Activated CD8-positive, alpha-beta memory T cell treated with anti-CD3 and anti-CD28 coated beads for 4 hours (primary cell): ENCODE results near the gene KLHL29.

ENCODE experiments used
- DNase-seq, 2 donors: peaks; one replicate each; pipeline ENCODE4 v3.0.0-alpha.2; 2020; ENCODE audit warnings: low read depth in 2 of 2

Gene KLHL29

DNA sequence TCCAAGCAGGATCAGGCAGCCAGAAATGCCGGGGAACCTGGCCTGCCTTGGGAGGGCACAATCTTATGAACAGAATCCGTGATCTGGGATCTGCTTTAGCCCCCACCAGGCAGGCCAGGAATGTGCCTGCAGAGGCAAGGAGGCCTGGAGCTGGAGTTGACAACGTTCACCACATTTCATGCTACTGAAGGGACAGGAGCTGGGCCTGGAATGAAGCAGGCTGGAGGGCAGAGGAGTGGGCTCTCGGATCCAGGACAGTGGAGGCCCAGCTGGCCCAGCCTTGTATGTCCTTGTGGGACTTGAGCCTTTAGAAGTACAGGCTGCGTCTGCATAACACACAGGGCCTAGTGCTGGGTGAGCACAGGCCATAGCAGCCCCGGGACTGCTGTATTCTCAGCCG, 91.8 kb downstream of the KLHL29 start:
- DNase-seq, result no peak

DNA sequence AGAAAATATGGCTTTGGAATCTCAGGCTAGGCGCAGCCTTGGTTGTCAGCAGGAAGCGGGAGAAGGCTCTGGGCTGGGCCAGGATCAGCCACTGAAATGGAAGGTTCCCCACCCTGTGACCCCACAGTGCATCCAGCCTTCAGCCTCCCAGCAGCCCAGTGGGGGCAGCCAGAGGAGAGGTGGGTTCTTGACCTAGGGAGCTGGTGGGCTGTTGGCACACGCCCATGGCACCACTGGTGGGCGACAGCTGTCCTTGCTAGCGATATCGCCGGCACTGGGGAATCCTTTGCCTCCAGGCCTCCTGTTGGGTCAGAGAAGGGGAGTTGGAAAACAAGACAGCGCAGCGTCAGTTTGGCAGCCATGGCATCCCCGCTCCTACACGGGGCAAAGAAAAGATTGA, 92.4 kb downstream of the KLHL29 start:
- DNase-seq, result no peak

DNA sequence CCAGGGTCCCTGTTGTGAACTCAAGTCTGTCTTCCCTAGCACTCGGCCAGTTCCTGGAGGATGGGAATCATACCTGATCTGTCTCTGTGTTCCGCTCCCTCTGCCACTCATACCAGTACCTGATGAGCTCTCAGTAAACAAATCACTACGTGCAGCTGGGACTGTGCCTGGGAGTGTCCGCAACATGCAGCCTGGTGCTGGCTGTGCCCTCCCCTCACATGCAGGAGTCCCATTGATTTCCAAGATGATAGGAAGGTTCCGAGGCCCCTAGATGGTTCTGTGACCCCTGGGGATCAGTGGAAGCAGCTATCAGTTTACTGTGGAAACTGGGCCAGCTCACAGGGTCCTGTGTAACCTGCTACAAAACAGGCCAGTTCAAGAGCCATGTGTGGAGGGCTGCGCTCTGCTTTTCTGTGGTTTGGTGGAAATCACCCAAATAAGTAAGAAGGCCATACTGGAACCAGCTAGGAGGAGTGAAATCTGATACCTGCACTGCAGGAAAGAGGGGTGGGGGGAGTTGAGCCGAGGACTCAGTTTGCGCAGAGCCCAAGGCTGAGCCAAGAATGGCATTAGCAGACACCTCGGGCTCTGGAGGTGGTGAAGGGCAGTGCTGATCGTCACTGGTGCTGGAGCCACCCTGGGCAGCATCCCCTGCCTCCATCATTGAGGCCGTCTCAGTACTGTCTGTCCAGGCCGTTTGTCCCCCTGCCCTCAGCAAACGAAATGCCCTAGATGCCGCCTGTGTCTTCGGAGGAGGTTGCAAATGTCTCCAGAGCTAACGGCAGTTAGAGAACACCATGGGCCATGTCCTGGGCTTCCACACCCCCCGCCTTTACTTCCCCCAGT, 93.3 kb downstream of the KLHL29 start:
- DNase-seq, result no peak

DNA sequence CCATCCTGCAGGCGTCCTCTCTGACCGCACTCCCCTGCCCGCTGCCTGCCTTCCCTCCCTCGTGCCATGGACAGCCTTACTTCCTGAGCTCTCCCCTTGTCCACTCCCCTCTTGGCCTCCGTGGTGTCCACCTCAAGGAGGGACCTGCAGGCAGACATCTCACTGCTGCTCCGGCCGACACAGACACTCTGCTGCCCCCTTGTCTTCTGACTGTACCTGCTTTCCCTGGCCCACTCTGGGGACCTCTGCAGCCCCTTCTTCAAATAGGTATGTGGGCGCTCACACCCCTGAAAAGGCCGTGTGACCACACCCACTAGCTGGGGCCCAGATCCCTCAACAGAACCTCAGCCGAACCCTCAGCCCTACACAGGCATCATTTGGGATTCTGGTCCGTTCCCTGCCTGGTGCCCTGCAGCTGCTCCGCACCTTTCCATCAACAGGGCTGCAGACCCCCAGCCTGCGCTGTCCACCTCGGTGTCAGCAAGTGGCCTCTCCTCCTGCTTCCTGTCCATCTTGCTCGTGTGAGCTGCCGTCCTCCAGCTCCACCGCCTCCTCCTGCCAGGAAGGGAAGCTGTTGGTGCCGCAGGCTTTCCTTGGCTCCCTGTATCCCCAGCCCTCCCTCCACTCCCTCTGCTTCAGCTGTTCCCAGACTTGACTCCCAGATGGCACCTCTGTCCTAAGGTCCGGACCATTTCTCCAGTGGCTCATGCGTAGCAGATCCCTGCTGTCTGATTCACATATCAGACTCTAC, 94.1 kb downstream of the KLHL29 start:
- no peak for DNase-seq

DNA sequence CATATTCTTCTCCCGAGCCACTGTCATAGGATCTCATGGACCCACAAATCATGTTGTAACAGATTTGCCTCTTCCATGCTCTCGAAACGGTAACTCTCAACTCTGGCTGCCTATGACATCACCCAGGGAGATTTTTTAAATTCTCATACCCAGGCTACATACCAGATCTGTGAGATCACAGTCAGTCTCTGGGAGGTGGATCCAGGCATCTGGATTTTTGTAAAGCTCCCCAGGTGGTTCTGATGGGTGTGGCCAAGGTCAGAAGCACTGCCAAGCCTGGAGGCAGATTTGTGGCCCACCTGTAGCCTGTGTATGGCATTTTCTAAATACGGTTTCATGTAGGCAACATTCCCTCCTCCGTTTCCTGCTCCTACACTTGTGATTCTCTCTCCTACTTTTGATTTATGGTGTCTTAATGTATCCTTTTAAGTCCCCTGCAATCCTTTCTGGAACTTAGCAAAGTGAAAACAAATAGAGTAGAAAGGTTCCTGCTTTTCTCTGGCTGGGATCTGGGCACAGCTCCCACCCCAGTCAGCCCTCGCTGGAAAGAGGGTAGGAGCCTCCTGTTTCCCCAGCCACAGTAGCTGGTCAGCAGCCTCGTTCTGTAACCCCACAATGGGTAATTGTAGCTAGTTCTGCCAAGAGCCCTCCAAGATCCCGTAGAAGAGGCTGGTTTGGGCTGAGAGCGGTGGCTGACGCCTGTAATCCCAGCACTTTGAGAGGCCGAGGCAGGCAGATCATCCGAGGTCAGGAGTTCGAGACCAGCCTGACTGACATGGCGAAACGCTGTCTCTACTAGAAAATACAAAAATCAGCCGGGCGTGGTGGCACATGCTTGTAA, 96.2 kb downstream of the KLHL29 start:
- no peak for DNase-seq

DNA sequence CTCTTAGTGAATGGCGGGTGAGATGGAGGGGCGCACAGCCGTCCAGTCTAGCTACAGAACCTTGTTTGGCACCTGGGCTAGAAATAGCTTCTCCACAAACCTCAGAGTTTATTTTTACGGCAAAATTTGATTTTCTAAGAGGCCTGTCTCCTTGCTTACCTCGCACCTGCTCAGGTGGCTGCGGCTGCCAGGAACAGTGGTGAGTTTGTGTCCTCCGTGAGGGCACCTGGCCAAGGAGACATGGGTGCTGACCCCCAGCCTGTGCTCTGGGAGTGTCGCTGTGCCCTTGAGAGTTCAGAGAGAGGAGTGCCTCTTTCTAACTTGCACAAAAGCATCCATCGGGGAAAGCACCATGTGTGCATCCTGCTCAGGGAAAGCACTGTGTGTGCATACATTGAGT, 97.2 kb downstream of the KLHL29 start:
- DNase-seq, result no peak

DNA sequence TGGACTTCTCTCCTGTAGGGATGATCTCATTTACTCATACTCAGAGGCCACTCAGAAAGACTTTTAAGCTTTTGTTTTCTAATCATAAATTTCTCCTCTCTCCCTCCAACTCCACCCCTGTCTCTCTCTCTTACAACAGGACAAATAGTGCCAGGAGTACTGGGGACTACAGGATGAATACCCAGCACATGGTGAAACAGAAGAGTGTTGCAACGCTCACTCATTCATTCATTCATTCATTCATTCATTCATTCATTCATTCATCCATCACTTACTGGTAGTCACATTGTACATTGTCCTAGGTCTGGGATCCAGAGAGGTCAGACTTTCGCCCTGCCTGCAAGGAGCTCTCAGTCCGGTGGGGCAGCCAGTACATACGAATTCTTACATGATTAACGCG, 97.6 kb downstream of the KLHL29 start:
- DNase-seq, result no peak

DNA sequence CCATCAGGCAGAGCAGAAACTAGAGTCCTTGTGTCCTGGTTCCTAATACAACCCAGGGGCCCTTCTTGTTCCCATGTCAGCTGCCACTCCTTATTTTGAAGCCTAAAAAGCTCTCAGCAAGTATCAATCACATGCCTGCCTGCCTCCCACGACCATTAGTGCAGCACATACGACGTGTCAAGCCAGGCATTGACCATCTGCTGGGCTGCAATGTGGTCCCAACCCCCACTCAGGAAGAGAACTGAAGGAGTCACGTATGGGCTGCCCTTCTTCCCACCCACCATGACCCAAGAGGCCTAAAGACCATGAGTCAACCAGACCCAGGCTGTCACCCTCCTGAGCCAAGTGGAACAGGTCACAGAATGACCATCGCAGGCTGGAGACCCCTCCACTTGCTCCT, 98.8 kb downstream of the KLHL29 start:
- no peak for DNase-seq

DNA sequence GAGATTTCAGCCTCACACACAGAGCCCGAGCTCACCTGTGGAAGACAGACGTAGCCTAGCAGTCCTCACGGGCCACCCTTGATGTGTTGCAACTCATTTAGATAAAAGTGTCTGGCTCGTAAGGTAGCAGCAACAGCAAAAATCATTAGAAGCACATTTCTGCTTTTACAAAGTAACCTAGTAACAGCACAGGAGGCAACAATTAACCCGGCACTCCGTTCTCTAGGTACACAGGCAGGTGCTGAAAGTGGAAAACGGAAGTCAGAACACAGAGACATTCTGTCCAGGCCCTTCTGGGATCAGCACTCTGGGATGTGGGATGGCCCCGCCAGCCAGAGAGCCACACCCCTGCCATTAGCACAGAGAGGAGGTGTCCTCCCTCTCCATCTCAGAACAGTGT, 99.3 kb downstream of the KLHL29 start:
- no peak for DNase-seq

DNA sequence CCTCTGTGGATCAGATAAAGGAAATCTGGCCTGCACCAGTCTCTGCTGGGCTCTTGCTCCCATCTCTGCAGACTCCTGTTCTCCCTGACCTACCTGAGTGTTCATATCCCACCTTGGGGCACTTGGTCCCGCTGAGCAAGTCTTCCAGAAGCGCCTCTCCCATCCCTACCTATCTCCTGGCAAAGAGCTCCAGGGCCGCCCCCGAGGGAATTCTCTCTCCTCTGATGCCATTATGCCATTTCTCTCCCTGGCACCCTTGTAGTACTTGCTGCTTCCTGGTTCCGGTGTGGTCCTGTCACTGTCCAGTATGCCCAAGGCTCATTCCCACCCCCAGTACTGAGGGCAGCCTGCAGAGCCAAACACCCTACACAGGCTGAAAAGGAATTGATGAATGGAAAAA, 99.8 kb downstream of the KLHL29 start:
- no peak for DNase-seq

DNA sequence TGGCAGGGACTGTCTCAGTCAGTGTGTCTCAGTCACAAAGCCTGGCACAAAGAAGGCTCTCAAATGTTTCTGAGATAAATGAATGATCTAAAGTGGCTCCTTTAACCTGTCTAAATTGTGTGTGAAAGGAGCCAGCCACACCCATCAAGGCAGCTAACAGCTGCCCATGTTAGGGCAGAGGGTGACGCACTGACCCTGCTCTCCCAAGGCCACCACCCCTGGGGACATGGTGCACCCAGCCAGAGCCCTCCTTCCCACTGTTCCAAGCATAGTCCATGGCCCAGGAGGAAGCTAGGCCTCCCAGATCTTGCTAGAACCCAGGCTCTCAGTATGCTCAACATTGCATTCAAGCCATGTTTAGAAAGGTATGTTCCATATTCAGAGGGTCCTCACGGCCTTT, 100.3 kb downstream of the KLHL29 start:
- DNase-seq, result no peak

DNA sequence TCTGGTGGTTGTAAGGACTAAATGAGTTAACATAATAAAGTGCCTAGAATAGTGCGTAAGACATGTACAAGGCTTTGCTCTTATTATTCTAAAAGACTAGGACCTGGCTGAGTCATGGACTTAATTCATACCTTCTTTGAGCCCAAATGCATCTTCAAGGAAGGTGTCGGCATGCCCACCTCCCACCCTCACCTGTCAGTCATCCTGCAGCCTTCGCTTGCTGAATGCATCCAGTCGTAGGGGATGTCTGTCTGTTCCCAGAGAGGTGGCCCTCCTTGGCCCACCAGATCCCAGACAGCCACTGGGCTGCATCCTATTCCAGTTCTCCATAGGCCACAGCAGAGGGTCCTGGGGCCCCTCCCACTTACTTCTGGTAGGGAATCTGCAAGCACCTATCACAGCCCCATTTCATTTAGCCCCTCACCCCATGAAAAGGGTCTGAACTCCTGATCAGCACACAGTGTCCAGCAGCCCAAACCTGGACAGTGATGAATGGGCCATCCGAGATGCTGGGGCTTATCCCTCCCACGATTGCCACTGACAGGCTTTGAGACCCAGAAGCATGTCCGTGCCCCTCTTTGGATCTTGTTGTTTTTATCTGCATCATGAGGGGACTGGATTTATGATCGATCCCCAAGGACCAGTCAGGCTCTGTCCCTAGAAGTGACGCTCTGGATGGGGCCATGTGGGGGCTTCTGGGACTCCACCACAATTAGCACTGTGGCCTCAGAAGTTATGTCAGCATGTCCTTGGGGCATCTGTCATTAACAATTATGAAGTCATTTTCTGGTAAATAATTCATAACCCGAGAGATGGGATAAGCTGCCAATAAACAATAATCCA, 101.1 kb downstream of the KLHL29 start:
- no peak for DNase-seq

DNA sequence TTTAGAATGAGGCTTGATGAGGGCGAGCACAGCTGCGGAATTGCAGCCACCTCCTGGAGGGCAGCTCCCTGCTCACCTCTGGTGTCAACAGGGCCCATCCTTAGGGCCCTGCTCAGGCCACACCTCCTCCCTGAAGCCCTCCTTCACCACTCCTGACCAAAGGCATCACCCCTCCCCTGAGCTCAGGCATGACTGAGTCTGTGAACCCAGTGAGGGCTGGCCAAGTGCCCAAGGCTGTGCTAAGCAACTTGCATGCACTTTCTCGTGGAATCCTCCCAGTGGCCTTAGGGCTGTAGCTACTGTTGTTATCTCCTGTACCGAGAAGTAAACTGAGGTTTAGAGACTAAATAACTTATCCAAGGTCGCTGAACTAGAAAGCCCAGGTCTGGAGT, 101.7 kb downstream of the KLHL29 start:
- DNase-seq, result no peak

DNA sequence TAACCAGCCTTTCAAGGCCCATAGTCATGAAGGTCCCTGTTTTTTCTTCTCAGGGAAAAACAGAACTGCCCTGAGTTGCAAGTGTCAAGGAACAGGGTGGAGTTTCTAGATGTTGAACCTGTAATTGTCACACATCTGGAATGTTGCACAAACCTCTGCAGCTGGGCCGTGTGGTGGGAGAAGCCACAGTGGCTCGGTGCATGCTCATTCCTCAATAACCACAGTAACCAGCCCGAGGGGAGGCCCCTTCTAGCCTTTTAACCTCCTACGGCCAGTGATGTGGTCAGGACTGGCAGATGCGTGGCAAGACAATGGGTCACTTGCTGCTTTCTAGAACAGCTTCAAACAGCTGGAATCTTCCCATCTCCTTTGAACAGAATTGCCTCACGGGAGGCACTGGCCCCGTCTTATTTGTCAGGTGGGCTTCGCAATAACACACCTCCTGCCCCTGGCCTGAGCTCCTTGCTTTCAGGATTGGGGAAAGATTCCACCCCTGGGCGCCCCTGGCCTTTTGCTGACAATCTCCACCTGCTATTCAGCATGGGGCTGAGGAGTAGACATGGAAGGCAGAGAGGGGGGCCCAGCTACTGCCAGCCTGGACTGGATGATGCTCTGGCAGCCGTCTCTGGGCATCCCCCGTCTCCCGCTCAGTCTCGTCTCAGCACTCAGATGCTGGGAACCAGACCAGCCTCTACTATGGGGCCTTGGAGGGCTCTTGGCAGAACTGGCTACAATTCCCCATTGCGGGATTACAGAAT, 102.9 kb downstream of the KLHL29 start:
- DNase-seq, result no peak

DNA sequence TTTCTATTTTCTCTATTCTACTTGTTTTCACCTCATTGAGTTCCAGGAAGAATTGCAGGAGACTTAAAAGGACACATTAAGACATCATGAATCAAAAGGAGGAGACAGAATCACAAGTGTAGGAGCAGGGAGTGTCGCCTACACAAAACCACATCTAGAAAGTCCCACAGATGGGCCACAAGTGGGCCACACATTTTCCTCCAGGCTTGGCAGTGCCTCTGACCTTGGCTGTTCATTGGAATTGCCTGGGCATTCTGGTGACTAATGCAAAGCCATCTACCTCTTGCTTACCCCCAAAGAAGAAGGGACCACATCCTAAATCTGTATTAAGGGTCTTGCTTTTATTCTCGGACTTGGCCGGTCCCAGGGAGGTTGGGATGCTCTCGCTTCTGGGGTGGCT, 103.6 kb downstream of the KLHL29 start:
- no peak for DNase-seq

DNA sequence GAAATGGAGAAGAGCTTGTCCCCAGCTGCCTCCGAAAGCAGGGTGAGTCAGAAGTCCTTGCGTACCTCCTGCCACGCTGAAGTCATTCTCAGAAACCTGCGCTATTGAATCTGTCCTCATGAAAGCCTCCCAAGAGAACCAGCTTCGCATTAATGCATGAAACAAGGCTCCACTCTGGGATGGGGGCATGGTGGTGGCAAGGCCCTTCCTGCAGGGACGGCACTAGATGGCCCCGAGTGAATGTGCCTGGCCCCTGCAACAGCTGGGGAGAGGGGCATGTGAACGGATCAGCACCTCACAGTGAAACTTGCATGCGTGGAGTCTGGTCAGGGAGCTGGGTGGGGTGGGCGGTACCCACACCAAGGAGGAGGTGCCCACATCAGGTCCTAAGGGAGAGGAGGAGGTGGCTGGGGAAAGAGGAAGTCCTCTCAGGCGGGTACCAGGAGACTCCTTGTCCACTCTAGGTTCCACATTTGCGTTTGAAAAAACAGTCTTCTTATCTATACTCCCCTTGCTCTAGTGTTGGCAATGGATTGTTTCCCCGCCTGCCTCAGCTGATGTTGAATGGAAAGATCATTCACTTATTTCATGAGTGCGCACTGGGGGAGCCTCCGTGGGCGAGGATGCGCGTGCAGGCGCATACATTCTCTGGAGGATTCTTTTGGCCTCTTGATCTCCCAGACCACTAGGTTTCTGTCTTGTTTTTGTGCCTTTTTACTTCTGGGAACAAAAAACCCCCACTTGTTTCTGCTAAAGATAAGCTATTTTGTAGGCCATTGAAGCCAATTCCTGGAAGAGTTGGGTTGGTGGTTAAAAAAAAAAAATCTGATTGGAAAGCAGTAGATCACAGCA, 104.7 kb downstream of the KLHL29 start:
- no peak for DNase-seq

DNA sequence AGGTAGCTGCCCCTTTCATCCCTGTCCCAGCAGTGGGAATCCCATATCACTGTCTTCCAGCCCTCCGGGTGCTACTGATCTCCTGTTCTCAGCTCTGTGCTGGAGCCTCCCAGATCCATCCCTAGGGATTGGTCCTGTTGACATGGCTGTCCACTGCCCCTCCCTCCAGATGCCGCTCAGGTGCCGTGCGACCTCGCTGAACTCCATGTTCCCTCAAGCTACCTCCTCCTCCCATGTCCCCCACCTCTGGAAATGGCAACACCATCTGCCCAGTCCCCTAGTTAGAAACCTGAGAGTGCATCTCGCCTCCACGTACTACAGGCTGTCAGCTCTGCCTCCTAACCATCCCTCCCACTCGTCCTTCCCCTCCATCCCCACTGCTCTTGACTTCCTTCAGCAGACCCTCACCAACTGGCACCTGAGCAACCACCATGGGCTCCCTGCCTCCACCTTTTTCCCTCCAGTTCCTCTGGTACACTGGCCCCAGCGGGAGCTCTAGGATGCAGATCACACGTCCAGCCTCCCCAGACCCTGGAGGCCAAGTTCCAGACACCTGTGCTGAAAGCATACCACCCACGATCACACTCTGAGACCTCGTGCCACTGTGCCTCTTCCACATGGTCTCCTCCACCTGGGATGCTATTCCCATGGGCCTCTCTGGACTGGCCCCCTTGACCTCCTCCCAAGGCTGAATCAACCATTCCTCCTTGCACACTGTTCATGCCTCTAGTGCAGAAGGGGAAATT, 106.8 kb downstream of the KLHL29 start:
- DNase-seq, result no peak

DNA sequence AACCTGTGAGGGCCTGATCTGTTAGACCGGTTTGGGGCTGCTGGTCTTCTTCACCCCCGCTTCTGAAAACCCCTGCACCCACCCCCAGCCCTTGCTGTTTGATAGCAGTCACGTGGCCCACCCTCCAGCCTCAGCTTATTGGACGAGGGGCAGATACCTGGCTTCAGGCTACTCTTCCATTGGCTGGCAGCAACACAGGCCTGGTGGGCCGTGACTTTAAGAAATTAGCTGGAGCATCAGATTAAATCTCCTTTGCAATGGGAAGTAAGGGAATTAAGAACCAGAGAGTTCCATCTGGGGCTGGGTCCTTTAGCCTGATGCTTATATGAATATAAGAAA, 107.3 kb downstream of the KLHL29 start:
- no peak for DNase-seq

DNA sequence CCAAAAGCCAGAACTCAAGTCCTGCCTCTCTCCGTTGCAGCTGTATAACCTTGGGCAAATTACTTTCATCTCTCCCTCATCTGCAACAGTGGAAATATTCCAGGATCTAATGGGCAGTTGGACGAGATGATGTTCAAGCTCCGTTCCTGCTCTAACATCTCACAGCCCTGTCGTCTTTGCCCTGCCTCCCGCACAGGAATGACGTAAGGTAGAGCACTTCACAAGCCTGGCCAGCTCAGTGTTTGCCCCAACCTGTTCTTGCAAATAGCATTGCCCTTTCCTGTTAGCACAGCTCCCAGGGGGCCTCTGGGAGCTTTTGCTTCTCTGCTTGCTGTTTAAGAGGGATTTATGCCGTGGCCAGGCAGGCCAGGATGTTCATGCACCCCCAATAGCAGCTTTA, 107.9 kb downstream of the KLHL29 start:
- DNase-seq, result no peak
